Muscle of arm (tissue), 12 donors: ENCODE measurements around the gene NUSAP1. TPM values are rescaled to one million over a fixed set of nuclear protein-coding genes. Genes with fewer than 3 reads are reported as not detected.
"Not testable (repeated sequence)": the region's sequence is repeated elsewhere in the genome, so short reads cannot be mapped to it uniquely, and the experiment has no call there.

ENCODE experiments used
- DNase-seq: peaks from one replicate; pipeline ENCODE4 v3.0.0-alpha.2; 2013
- polyA plus RNA-seq, 12 donors: library from polyadenylated mRNA; unstranded; fragments of 120-200 nt; gene quantifications; one replicate each; pipeline ENCODE4 v1.2.1, GENCODE V29; 2013; ENCODE audit not compliant: insufficient read length in 12 of 12

Gene NUSAP1
- polyA plus RNA-seq, 12 donors: 21.7 to 88.5 (median 45.9) TPM; not detected in 1

- no peak for DNase-seq
Observed at GRCh38 chr15:41407341-41407740, 74.7 kb downstream of the NUSAP1 start.

- no peak for DNase-seq
Observed at GRCh38 chr15:41408234-41408641, 75.6 kb downstream of the NUSAP1 start.

- DNase-seq: no peak
Observed at GRCh38 chr15:41411031-41411430, 78.3 kb downstream of the NUSAP1 start.

- no peak for DNase-seq
Observed at GRCh38 chr15:41411441-41411840, 78.8 kb downstream of the NUSAP1 start.

- no peak for DNase-seq
Observed at GRCh38 chr15:41416128-41416741, 83.6 kb downstream of the NUSAP1 start.

GRCh38 chr15:41416742-41417417 lies 84.2 kb downstream of the NUSAP1 start, which contains the start of gene RTF1:
TSS of gene RTF1 (plus strand) at chr15:41417095. CDS start at chr15:41417116, 21 bp downstream.
- DNase-seq: peak; percentile 94

- DNase-seq: peak; percentile 38
Observed at GRCh38 chr15:41417418-41418195, 84.9 kb downstream of the NUSAP1 start.

- no peak for DNase-seq
Observed at GRCh38 chr15:41423979-41424659, 91.4 kb downstream of the NUSAP1 start.

GRCh38 chr15:41424809-41425208 lies 92.1 kb downstream of the NUSAP1 start:
- DNase-seq: no peak

- DNase-seq: not testable (repeated sequence)
Observed at GRCh38 chr15:41425907-41426306, 93.2 kb downstream of the NUSAP1 start.

- no peak for DNase-seq
Observed at GRCh38 chr15:41429003-41429890, 96.6 kb downstream of the NUSAP1 start.

Other genes with a start within 250 kb of the NUSAP1 start
- gene INO80, start 216.6 kb upstream of the NUSAP1 start, polyA plus RNA-seq: 10 to 100 TPM in 11 of 12 donors, not detected in 1; 14.1 to 33.2 (median 17.0) TPM
- gene EXD1, start 102.1 kb upstream of the NUSAP1 start, polyA plus RNA-seq: not detected
- 10 to 100 TPM in 11 of 12 donors, not detected in 1; 43.2 to 64.9 (median 52.9) TPM for gene CHP1, start 101.6 kb upstream of the NUSAP1 start, polyA plus RNA-seq
- gene OIP5, start 290 bp upstream of the NUSAP1 start, polyA plus RNA-seq: 1 to 10 TPM in 11 of 12 donors, not detected in 1; 2.6 to 9.3 (median 3.9) TPM
- 10 to 100 TPM in 10 of 12 donors, not detected in 2; 15.4 to 23.1 (median 20.1) TPM for gene NDUFAF1, start 69.6 kb downstream of the NUSAP1 start, polyA plus RNA-seq
- gene RTF1, start 84.2 kb downstream of the NUSAP1 start, polyA plus RNA-seq: 10 to 100 TPM in 11 of 12 donors, not detected in 1; 48.4 to 70.5 (median 53.7) TPM
- 10 to 100 TPM in 1 of 12 donors, under 1 TPM in 10, not detected in 1; 0.22 to 14.4 (median 0.36) TPM for gene ITPKA, start 161.0 kb downstream of the NUSAP1 start, polyA plus RNA-seq
- gene LTK, start 180.9 kb downstream of the NUSAP1 start, polyA plus RNA-seq: 10 to 100 TPM in 5 of 12 donors, 1 to 10 TPM in 6, not detected in 1; 5.0 to 15.6 (median 9.7) TPM
- 10 to 100 TPM in 11 of 12 donors, not detected in 1; 18.8 to 39.1 (median 20.5) TPM for gene RPAP1, start 211.4 kb downstream of the NUSAP1 start, polyA plus RNA-seq
- gene TYRO3, start 226.3 kb downstream of the NUSAP1 start, polyA plus RNA-seq: 10 to 100 TPM in 11 of 12 donors, not detected in 1; 12.1 to 31.9 (median 20.8) TPM